Ectodermal cell (in vitro differentiated cells): ENCODE results near the gene VLDLR. TPM values are rescaled to one million over a fixed set of nuclear protein-coding genes. Genes with fewer than 3 reads are reported as not detected.
A peak's percentile ranks its signal among the peaks of the same experiment; 100 is the strongest.

Experiments used
- H3K27ac ChIP-seq: 2 replicates; pipeline ENCODE4 v1.7.0; 2013; ENCODE audit warnings: mild to moderate bottlenecking, low read depth, low read length; ENCODE audit not compliant: insufficient read depth, poor library complexity, severe bottlenecking
- H3K27me3 ChIP-seq: 2 replicates; pipeline ENCODE4 v1.7.0; 2013; ENCODE audit warnings: mild to moderate bottlenecking, low read length; ENCODE audit not compliant: insufficient read depth, control insufficient read depth, poor library complexity, severe bottlenecking
- H3K36me3 ChIP-seq: one replicate; pipeline ENCODE4 v1.7.0; 2013; ENCODE audit warnings: low read length; ENCODE audit not compliant: control insufficient read depth, insufficient read depth
- H3K4me1 ChIP-seq: one replicate; pipeline ENCODE4 v1.7.0; 2013; ENCODE audit warnings: low read length; ENCODE audit not compliant: control insufficient read depth, insufficient read depth
- H3K4me3 ChIP-seq: 2 replicates; pipeline ENCODE4 v1.7.0; 2013; ENCODE audit warnings: low read depth, low read length, control low read depth; ENCODE audit not compliant: insufficient read depth
- H3K9me3 ChIP-seq: 2 replicates; pipeline ENCODE4 v1.7.0; 2013; ENCODE audit warnings: mild to moderate bottlenecking, low read length, moderate library complexity; ENCODE audit not compliant: control insufficient read depth
- WGBS, 2 experiments: methylation state at CpG; one replicate each; pipeline ENCODE4 v1.1.7; 2013; ENCODE audit warnings: missing lambda C conversion rate in 2 of 2; 5-methylcytosine and 5-hydroxymethylcytosine counted together
- polyA plus RNA-seq, 4 experiments: library from polyadenylated mRNA; stranded (reverse); fragments of 50-300 nt; gene quantifications; one replicate each; pipeline ENCODE4 v1.2.3, GENCODE V29; 2013

VLDLR gene
- 11.6 TPM for polyA plus RNA-seq (2013, experiment 1 of 4)
- 9.3 TPM for polyA plus RNA-seq (2013, experiment 2 of 4)
- 13.9 TPM for polyA plus RNA-seq (2013, experiment 3 of 4)
- 15.4 TPM for polyA plus RNA-seq (2013, experiment 4 of 4)

GRCh38 chr9:2621722-2622460, at the start of gene VLDLR:
Gene VLDLR, plus strand, starts transcription at chr9:2621787. Its CDS starts 403 bp downstream, at chr9:2622190.
- peak within 1 kb of the TSS; percentile 70 for H3K4me3 ChIP-seq
- H3K36me3 ChIP-seq = no peaks in the 10 kb centered on the region
- H3K27me3 ChIP-seq = peaks cover 56% of the 10 kb centered on the region
- no peak within 1 kb of the TSS for H3K27ac ChIP-seq
- H3K4me1 ChIP-seq = no peaks in the 10 kb centered on the region
- no peaks in the 10 kb centered on the region for H3K9me3 ChIP-seq
- WGBS, 2 experiments = 0% methylated on average over 65 to 67 of the region's 72 CpGs

GRCh38 chr9:2574203-2574602, 47.4 kb upstream of the VLDLR start:
- Histone ChIP-seq H3K27me3 (no peaks in the 10 kb centered on the region), H3K9me3 (no peaks in the 10 kb centered on the region), H3K4me3 (no peak overlapping the region), H3K36me3 (no peaks in the 10 kb centered on the region), H3K27ac (no peak overlapping the region), H3K4me1 (no peaks in the 10 kb centered on the region)
- 91 to 93% methylated on average over 3 of the region's 3 CpGs for WGBS, 2 experiments

GRCh38 chr9:2576631-2577030, 45.0 kb upstream of the VLDLR start:
- H3K4me3 ChIP-seq = no peak overlapping the region
- no peaks in the 10 kb centered on the region for H3K9me3 ChIP-seq
- H3K27ac ChIP-seq = no peak overlapping the region
- no peaks in the 10 kb centered on the region for H3K4me1 ChIP-seq
- 100% methylated on average over 2 of the region's 2 CpGs for WGBS, 2 experiments
- no peaks in the 10 kb centered on the region for H3K36me3 ChIP-seq
- H3K27me3 ChIP-seq = no peaks in the 10 kb centered on the region

GRCh38 chr9:2583308-2584013, 38.1 kb upstream of the VLDLR start:
- Histone ChIP-seq H3K4me3 (no peak overlapping the region), H3K27ac (no peak overlapping the region), H3K27me3 (no peaks in the 10 kb centered on the region), H3K9me3 (no peaks in the 10 kb centered on the region), H3K36me3 (no peaks in the 10 kb centered on the region), H3K4me1 (no peaks in the 10 kb centered on the region)
- 93 to 96% methylated on average over 13 of the region's 13 CpGs for WGBS, 2 experiments

- Histone ChIP-seq H3K4me1 (no peaks in the 10 kb centered on the region), H3K27ac (no peak overlapping the region), H3K27me3 (no peaks in the 10 kb centered on the region), H3K4me3 (no peak overlapping the region), H3K36me3 (no peaks in the 10 kb centered on the region), H3K9me3 (no peaks in the 10 kb centered on the region)
- 88 to 96% methylated on average over 1 of the region's 1 CpG for WGBS, 2 experiments
Observed at GRCh38 chr9:2591967-2592366, 29.6 kb upstream of the VLDLR start.

GRCh38 chr9:2593744-2594143, 27.8 kb upstream of the VLDLR start:
- Histone ChIP-seq H3K4me3 (no peak overlapping the region), H3K4me1 (no peaks in the 10 kb centered on the region), H3K9me3 (no peaks in the 10 kb centered on the region), H3K27ac (no peak overlapping the region), H3K36me3 (no peaks in the 10 kb centered on the region), H3K27me3 (no peaks in the 10 kb centered on the region)

- no peak overlapping the region for H3K4me3 ChIP-seq
- WGBS, 2 experiments = 87 to 100% methylated on average over 2 of the region's 2 CpGs
Observed at GRCh38 chr9:2595973-2596372, 25.6 kb upstream of the VLDLR start.

GRCh38 chr9:2597483-2597882, 24.1 kb upstream of the VLDLR start:
- 94 to 96% methylated on average over 1 of the region's 1 CpG for WGBS, 2 experiments
- Histone ChIP-seq H3K4me1 (no peaks in the 10 kb centered on the region), H3K36me3 (no peaks in the 10 kb centered on the region), H3K27me3 (no peaks in the 10 kb centered on the region), H3K4me3 (no peak overlapping the region), H3K27ac (no peak overlapping the region), H3K9me3 (no peaks in the 10 kb centered on the region)

More at GRCh38 chr9:2595973-2596372, 25.6 kb upstream of the VLDLR start:
- Histone ChIP-seq H3K27ac (no peak overlapping the region), H3K36me3 (no peaks in the 10 kb centered on the region), H3K27me3 (no peaks in the 10 kb centered on the region), H3K9me3 (no peaks in the 10 kb centered on the region), H3K4me1 (no peaks in the 10 kb centered on the region)

GRCh38 chr9:2599896-2600295, 21.7 kb upstream of the VLDLR start:
- H3K4me3 ChIP-seq = no peak overlapping the region
- H3K9me3 ChIP-seq = no peaks in the 10 kb centered on the region
- H3K4me1 ChIP-seq = no peaks in the 10 kb centered on the region
- H3K36me3 ChIP-seq = no peaks in the 10 kb centered on the region
- WGBS, 2 experiments = 90 to 96% methylated on average over 2 of the region's 2 CpGs
- H3K27me3 ChIP-seq = no peaks in the 10 kb centered on the region
- no peak overlapping the region for H3K27ac ChIP-seq

- Histone ChIP-seq H3K4me1 (no peaks in the 10 kb centered on the region), H3K27ac (no peak overlapping the region), H3K36me3 (no peaks in the 10 kb centered on the region), H3K27me3 (no peaks in the 10 kb centered on the region), H3K9me3 (no peaks in the 10 kb centered on the region), H3K4me3 (no peak overlapping the region)
- WGBS, 2 experiments = 94% methylated on average over 2 of the region's 2 CpGs; no CpG with 5 or more reads in 1 of the 2 experiments
Observed at GRCh38 chr9:2600307-2600706, 21.3 kb upstream of the VLDLR start.
